HT-29 (cell line): ENCODE measurements around the gene BOD1. TPM values are rescaled to one million over a fixed set of nuclear protein-coding genes. Genes with fewer than 3 reads are reported as not detected.

Experiments used
- DNase-seq: peaks from one replicate; pipeline ENCODE4 v3.0.0-alpha.2; 2015; ENCODE audit warnings: low spot score
- total RNA-seq: library from RNA; depleted of rRNA; stranded (reverse); fragments of >200 nt; shearing (Covaris generic); gene quantifications from 2 replicates; pipeline ENCODE4 v1.2.3, GENCODE V29; 2014

Gene BOD1
- total RNA-seq, 1 experiment from 2014 or later = 55.4 TPM

GRCh38 chr5:173577166-173577565 lies 39.3 kb downstream of the BOD1 start:
- DNase-seq = no peak

GRCh38 chr5:173575985-173576384 lies 40.5 kb downstream of the BOD1 start:
- no peak for DNase-seq

DNA sequence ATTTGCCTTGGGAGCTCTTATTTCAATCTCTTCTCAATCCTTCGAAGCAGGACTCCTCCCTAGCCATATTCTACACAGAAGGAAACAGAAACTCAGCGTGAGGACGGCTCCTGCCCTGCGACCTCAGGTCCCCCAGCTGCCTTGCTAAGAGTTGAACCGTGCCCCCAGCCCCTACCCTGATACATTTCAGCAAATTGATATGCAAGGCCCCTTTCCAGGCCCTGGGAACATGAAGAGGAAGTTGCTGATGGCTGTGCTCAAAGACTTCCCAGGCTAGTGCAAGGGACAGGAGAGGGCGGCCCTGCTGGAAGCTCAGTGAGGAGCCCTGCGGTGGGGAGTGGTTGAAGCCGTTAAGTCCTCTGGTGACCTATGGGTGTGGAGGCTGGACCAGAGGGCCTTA lies 41.5 kb downstream of the BOD1 start:
- DNase-seq = no peak

- DNase-seq = peak; percentile 51
These were observed 43.1 kb downstream of the BOD1 start for GRCh38 chr5:173573126-173573960.

DNA sequence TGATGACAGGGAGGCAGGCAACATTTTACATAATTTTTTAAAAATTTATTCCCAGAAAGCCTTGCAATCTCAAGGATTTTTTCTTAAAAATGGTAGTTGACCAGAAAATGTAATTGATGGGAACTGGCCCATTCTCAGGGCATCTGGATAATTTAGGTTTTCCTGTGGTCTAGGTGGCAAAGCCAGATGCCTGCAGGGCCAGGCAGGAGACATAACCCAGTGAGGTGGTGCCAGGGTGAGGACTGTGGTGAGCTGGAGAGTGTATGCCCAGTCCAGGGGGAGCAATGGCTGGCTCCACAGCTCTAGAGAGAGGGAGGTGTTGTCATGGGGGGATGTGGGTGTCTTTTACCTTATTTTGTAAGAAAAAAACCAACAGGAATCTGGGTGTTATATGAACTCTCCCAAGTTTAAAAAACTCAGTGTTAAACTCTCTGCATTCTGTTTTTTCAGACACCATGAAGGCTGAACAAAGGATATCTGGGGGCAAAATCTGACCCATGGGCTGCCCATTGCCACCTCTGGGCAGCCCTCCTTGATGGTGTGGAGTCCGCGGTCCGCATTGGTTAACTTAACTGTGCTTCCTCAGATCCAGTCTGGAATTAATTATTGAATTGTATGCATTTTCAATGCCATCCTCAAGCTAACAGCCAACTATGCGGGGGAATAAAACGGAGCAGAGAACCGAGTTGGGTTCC lies 43.9 kb downstream of the BOD1 start:
- DNase-seq = no peak

- DNase-seq = no peak
These were observed 45.9 kb downstream of the BOD1 start for GRCh38 chr5:173570321-173571090.

- DNase-seq = no peak
These were observed 47.7 kb downstream of the BOD1 start for GRCh38 chr5:173568703-173569102.

DNA sequence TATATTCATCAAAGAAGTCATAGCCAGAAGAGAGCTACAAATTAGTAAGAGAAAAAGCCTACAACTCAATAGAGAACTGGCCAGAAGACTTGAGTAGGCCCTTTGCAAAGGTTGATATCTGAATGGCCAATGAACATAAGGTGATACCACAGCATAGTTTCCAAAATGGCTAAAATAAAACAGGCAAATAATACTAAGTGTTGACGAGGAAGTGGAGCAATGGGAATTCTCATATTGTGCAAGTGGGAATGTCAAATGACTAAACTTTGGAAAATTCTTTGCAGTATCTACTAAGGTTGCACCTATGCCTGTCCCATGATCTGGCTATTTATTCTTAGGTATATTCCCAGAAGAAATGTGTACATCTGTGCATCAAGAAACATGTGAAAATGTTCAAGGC lies 48.3 kb downstream of the BOD1 start:
- DNase-seq = no peak

- no peak for DNase-seq
These were observed 48.9 kb downstream of the BOD1 start for GRCh38 chr5:173567548-173567947.

DNA sequence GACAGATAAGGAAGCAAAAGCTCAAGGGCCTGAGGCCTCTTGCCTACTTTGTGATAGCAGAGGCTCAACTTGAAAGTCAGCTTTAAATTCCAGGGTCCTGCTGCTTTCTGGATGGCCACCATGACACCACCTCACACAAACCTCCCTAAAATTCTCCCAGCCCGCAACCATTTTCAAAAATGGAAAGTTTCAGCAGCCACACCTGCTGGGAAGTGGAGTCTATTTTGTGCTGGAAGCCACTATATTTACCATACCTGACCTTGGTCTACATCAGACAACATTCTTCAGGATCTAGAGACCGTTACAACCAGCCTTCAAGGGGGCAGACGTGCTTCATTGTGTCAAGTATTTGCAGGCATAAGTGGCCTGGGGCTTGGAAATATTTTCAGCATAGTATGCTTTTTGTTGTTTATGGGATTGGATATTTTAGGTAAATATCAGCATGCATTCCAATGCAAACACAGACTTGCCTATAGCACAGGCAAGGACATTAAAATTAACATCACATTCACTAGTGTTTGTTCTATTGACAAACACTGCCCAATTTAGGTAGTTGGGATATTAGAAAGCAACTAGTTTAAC lies 50.9 kb downstream of the BOD1 start:
- DNase-seq = no peak

DNA sequence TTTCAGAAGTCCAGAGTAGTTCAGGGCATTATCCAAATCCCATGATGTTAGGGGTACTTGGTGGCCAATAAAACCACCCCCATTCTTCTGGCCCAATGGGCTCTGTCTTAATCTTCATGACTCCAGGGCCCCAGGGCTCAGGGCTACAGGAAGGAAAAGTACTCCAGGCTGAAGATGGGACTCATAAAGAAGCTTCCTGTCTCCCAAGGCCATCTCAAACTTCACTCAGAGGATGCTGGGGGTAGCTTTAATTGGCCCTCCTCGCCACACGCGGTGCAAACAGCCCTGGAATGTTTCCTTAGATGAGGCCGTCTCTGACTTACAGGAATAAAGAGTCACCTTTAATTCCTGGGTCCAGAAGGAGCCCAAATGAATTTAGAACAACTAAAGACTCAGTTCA lies 52.3 kb downstream of the BOD1 start:
- DNase-seq = no peak

- no peak for DNase-seq
These were observed 53.2 kb downstream of the BOD1 start for GRCh38 chr5:173563246-173563645.

- no peak for DNase-seq
These were observed 54.0 kb downstream of the BOD1 start for GRCh38 chr5:173562451-173562850.
